ENCODE results near the gene CCDC27. TPM values are rescaled to one million over a fixed set of nuclear protein-coding genes. Genes with fewer than 3 reads are reported as not detected.
A peak's percentile ranks its signal among the peaks of the same experiment; 100 is the strongest.
"Not testable (repeated sequence)": the region's sequence is repeated elsewhere in the genome, so short reads cannot be mapped to it uniquely, and the experiment has no call there.

The CCDC27 gene
- polyA plus RNA-seq, 4 donors = 0.11 to 0.38 (median 0.25) TPM

DNA sequence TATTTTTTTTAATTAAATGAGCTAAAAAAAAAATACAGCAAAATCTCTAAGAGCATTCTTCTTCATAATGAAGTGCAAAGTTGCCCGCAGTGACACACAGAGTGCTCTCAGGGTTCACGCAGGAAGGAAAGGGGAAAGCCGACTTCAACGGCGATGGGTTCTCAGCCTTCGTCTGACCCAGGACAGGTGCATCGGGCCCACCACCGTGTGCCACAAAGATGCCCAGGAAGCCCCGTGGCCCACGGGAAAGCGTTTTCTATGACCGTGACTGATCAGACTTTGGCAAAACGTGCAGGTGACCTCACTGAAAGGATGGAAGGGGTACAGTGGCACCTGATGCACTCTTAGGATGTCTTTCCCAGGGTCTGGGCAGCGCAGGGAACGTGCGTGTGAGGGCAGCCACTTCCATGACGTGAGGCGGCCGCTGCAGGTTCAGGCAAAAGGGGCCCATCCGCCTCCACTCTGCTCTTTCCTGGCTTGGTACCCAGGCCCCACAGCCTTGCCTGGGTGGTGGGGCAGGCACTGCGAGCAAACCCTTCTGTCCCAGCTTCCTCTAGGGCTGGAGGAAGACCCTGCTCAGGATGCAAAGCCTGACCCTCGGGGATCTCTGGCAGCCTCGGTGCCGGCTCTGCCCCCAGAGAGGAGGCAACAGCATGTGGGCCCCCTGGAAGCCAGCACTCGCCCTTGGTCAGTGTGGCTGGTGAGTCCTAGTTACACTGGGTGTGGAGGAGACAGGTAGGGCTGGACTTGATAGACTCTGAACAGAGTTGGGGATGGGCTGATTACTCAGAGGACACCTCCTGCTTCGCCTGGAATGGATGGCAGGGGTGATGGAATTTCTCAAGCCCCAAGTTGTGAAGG is 35.7 kb downstream of the CCDC27 start:
- no peak for DNase-seq (ENCODE audit: low read depth in 4 of 4, low spot score in 2 of 4)

GRCh38 chr1:3788756-3789420 is 36.6 kb downstream of the CCDC27 start:
- DNase-seq (ENCODE audit: low read depth in 4 of 4, low spot score in 2 of 4) = no peak

DNA sequence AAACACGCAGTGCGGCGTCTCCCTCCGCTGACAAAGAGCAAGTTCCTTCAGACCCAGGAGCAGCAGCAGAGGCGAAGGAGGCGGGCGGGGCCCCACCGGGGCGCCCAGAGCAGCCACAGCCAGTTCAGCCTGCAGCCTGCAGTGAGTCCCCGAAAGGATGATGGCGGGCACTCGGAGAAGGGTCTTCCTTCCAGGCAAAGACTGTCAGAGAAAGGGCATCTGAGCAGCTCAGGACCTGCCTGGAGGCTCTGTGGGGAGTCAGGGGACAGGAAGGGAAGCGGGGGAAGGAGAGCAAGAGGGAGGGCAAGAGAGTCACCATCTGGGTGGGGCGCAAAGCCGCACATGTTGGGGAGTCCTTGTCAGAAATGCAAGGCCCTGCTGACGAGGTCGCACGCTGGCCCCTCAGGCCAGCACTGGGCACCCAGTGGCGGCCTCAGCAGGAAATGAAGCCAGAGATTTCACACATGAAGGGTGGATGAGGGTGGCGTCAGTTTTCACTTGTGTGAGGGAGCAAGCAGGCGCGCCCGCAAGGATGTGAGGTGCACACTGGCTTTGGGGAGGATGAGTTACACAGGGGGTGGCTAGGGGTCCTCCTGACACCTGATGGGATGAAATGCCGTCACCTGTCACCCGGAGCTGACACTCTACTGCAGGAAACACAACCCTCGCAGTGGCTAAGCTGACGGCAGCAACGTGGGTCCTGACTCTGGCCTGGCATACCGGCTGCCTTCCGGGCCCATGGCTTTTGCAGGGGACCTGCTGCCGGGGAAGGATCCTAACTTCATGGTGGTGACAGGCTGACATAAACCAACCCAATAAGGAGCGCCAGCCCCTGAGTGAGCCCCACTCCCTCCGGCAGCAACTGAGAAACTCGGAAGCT is 37.4 kb downstream of the CCDC27 start:
- DNase-seq (ENCODE audit: low read depth in 4 of 4, low spot score in 2 of 4) = no peak

GRCh38 chr1:3790500-3790923 is 38.3 kb downstream of the CCDC27 start:
- DNase-seq (ENCODE audit: low read depth in 4 of 4, low spot score in 2 of 4) = no peak

- no peak for DNase-seq (ENCODE audit: low read depth in 4 of 4, low spot score in 2 of 4)
Observed at GRCh38 chr1:3790952-3791351, 38.7 kb downstream of the CCDC27 start.

DNA sequence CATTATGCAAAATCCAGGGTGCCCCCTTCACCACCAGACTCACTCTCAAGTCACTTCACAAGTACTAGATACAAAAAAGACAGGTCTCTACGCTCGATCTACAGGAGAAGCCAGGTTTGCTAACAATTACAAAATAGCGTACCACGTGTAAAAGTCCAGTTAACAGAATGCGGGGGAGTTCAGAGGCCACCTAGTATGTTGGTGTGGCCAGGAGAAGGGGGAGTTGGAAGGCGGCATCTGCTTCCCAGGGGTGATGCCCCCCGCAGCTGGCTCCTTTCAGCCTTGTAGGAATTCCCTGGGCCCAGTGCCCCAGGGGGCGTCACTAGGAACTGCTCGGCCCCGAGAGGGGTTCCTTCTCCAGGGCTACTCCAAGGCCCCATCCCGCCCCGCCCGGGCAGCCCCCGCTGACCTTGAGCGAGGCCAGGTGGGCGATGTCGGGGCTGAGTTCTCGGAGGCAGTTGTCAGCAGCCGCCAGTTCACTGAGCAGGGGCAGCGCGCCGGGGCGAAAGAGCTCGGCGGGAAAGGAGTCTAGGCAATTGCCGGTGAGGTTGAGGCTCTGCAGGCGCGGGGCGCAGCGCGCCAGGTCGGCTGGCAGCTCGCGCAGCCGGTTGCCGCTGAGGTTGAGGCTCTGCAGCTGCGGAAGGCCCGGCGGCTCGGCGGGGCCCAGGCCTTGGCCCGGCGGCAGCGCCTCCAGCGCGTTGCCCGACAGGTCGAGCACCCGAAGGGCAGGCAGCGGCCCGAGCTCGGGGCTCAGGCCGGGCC is 43.4 kb downstream of the CCDC27 start:
- no peak for DNase-seq (ENCODE audit: low read depth in 4 of 4, low spot score in 2 of 4)

- DNase-seq (ENCODE audit: low read depth in 4 of 4, low spot score in 2 of 4) = peak in 3 of 4 donors; percentile 68 to 83 (median 77)
Observed at GRCh38 chr1:3796215-3797061, 44.2 kb downstream of the CCDC27 start, which contains the start of gene LRRC47. TSS of gene LRRC47 (minus strand) at chr1:3796498. CDS start at chr1:3796476, 22 bp downstream.

- no peak for DNase-seq (ENCODE audit: low read depth in 4 of 4, low spot score in 2 of 4)
Observed at GRCh38 chr1:3799976-3800685, 47.9 kb downstream of the CCDC27 start.

GRCh38 chr1:3800795-3801194 is 48.5 kb downstream of the CCDC27 start:
- DNase-seq (ENCODE audit: low read depth in 4 of 4, low spot score in 2 of 4) = not testable (repeated sequence)

GRCh38 chr1:3803905-3804626 is 51.8 kb downstream of the CCDC27 start:
- DNase-seq (ENCODE audit: low read depth in 4 of 4, low spot score in 2 of 4) = no peak

DNA sequence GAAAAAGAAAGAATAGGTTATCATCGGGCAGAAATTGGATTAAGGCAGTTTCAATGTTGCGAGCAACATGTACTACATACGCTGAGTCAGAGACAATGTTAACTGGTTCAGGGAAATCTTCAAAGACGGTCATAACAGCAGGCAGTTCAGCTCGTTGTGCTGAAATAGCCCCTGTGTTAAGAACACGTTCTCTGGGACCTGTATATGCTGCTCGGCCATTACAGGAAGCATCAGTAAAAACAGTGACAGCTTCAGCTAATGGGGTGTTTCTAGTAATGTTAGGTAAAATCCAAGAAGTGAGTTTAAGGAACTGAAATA is 52.3 kb downstream of the CCDC27 start:
- not testable (repeated sequence) for DNase-seq (ENCODE audit: low read depth in 4 of 4, low spot score in 2 of 4)

DNA sequence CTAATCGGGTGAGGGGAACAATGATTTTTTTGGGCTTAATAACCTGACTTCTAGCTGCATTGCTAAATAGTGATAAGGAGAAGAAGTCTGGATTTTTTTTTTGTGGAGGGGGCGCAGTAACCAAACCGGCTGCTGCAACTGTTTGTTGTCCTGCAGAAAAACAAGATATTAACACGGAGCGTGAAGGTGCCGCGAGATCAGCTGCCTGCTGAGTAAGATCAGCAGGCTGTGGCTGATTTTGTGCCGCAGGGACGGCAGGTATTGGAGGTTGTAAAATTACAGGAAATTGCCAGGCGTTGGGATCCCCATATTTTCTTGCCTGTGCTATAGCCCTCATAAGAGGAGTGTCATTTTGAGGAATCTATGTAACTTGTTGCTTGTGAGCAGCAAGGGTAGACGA is 52.8 kb downstream of the CCDC27 start:
- DNase-seq (ENCODE audit: low read depth in 4 of 4, low spot score in 2 of 4) = no peak

GRCh38 chr1:3807769-3808168 is 55.5 kb downstream of the CCDC27 start:
- no peak for DNase-seq (ENCODE audit: low read depth in 4 of 4, low spot score in 2 of 4)

- DNase-seq (ENCODE audit: low read depth in 4 of 4, low spot score in 2 of 4) = no peak
Observed at GRCh38 chr1:3809680-3810079, 57.4 kb downstream of the CCDC27 start.

GRCh38 chr1:3810149-3810761 is 58.0 kb downstream of the CCDC27 start:
- DNase-seq (ENCODE audit: low read depth in 4 of 4, low spot score in 2 of 4) = not testable (repeated sequence)

DNA sequence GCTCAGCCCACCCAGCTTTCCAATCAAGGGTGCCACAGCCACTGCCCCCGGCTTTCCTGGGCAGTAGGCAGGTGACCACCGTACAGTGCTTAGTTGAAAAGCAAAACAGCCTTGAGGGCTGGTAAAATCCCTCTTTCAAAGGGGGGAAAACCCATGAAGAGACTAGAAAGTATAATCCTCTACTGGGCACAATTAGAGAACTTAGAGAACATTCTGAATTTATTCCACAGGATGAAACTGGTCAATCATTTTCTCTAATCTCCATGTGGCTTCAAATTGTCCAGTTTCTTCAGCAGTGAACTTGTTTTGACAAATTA is 59.3 kb downstream of the CCDC27 start:
- DNase-seq (ENCODE audit: low read depth in 4 of 4, low spot score in 2 of 4) = no peak

DNA sequence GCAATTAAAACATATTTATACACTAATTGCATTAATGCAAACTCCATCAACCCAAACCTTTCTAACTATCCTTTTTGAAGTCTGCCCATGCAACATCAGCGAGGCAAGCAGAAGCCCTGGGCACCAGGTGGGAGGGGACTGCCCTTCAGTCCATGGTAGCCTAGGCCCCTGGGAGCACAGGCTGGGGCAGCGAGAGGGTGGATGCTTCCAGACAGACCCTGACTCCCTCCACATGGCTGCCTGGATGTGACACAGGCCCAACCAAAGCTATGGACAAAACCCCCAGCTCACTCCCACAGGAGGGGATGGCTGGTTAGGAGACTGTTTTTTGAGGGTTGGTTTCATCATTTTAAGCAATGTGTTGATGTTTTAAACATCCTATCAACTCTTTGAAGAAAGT is 61.8 kb downstream of the CCDC27 start:
- DNase-seq (ENCODE audit: low read depth in 4 of 4, low spot score in 2 of 4) = no peak
